HEK293T (cell line): ENCODE results near the gene STRIP1.
A peak's percentile ranks its signal among the peaks of the same experiment; 100 is the strongest.

Experiments used
- CTCF ChIA-PET: fragments of 350-600 bp; formaldehyde crosslinking; extraction: SDS; loops from one replicate; lab custom pipeline; 2021; ENCODE audit warnings: antibody characterized with exemption, inconsistent platforms; lab: Yijun Ruan, JAX
- POLR2A ChIA-PET: fragments of 350-600 bp; formaldehyde crosslinking; extraction: SDS; loops from one replicate; lab custom pipeline; 2020; ENCODE audit warnings: antibody characterized with exemption, inconsistent platforms; lab: Yijun Ruan, JAX
- DNase-seq: peaks from one replicate; pipeline ENCODE4 v3.0.0; 2012; ENCODE audit warnings: mixed read lengths; ENCODE audit errors: extremely low spot score
- ARNT ChIP-seq: fragments of 450-650 bp; IDR thresholded peaks from 2 replicates; pipeline ENCODE4 v1.6.1; 2017; ENCODE audit warnings: mild to moderate bottlenecking
- BHLHE40 ChIP-seq: fragments of 450-650 bp; IDR thresholded peaks from 2 replicates; pipeline ENCODE4 v1.6.1; 2016; ENCODE audit warnings: mild to moderate bottlenecking, moderate library complexity, borderline replicate concordance
- CTBP1 ChIP-seq: fragments of 450-650 bp; IDR thresholded peaks from 2 replicates; pipeline ENCODE4 v1.6.1; 2016; ENCODE audit warnings: borderline replicate concordance
- ELF4 ChIP-seq: fragments of 450-650 bp; IDR thresholded peaks from 2 replicates; pipeline ENCODE4 v1.6.1; 2017; ENCODE audit warnings: antibody characterized with exemption
- FOXA1 ChIP-seq: fragments of 450-650 bp; IDR thresholded peaks from 2 replicates; pipeline ENCODE4 v1.6.1; 2016; ENCODE audit warnings: mild to moderate bottlenecking
- FOXK2 ChIP-seq: fragments of 450-650 bp; IDR thresholded peaks from 2 replicates; pipeline ENCODE4 v1.6.1; 2016; ENCODE audit warnings: mild to moderate bottlenecking
- FOXM1 ChIP-seq: fragments of 450-650 bp; IDR thresholded peaks from 2 replicates; pipeline ENCODE4 v1.6.1; 2017; ENCODE audit warnings: mild to moderate bottlenecking, borderline replicate concordance
- HDGF ChIP-seq: fragments of 450-650 bp; IDR thresholded peaks from 2 replicates; pipeline ENCODE4 v1.6.1; 2017; ENCODE audit warnings: antibody characterized with exemption, borderline replicate concordance
- L3MBTL2 ChIP-seq: fragments of 450-650 bp; conservative IDR thresholded peaks from 2 replicates; pipeline ENCODE4 v1.6.1; 2016; ENCODE audit warnings: mild to moderate bottlenecking
- LEF1 ChIP-seq: fragments of 450-650 bp; IDR thresholded peaks from 2 replicates; pipeline ENCODE4 v1.6.1; 2017; ENCODE audit warnings: mild to moderate bottlenecking, borderline replicate concordance
- NFRKB ChIP-seq: fragments of 450-650 bp; IDR thresholded peaks from 2 replicates; pipeline ENCODE4 v1.6.1; 2016; ENCODE audit warnings: mild to moderate bottlenecking, moderate library complexity
- SP1 ChIP-seq: fragments of 450-650 bp; IDR thresholded peaks from 2 replicates; pipeline ENCODE4 v1.6.1; 2017
- SUZ12 ChIP-seq: fragments of 450-650 bp; IDR thresholded peaks from 2 replicates; pipeline ENCODE4 v1.6.1; 2016; ENCODE audit warnings: mild to moderate bottlenecking
- TARDBP ChIP-seq: fragments of 450-650 bp; IDR thresholded peaks from 2 replicates; pipeline ENCODE4 v1.6.1; 2016
- ZNF384 ChIP-seq: fragments of 450-650 bp; IDR thresholded peaks from 2 replicates; pipeline ENCODE4 v1.6.1; 2016
- TF ChIP-seq, protein P1 (sequence below): fragments of 450-650 bp; IDR thresholded peaks from 2 replicates; pipeline ENCODE4 v1.6.1; 2016

Gene STRIP1

DNA sequence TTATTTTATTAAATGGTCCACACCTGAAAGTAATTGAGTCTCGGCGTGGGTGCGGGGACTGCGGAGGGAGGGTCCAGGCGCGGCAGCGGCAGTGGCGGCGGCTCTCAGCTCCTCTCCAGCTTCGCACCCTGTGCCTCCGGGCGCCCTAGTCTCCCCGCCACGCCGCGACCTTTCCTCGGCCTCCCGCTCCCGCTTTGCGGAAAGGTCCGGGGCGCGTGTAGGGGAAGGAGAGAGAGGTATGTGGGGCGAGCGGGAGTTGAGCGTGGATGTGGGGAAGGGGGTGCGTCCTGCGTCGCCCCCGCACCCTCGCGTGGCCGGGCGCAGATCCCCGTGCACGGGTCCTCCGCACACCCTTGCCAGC lies 49.4 kb downstream of the STRIP1 start:
- no peak for DNase-seq
- TF ChIP-seq ARNT (no peak), SP1 (no peak), NFRKB (no peak), L3MBTL2 (no peak), HDGF (no peak), ZNF384 (no peak), FOXA1 (no peak), BHLHE40 (no peak), CTBP1 (no peak), FOXM1 (no peak), FOXK2 (no peak), SUZ12 (no peak), TARDBP (no peak), LEF1 (no peak), ELF4 (no peak)
- TF ChIP-seq, protein P1, sequence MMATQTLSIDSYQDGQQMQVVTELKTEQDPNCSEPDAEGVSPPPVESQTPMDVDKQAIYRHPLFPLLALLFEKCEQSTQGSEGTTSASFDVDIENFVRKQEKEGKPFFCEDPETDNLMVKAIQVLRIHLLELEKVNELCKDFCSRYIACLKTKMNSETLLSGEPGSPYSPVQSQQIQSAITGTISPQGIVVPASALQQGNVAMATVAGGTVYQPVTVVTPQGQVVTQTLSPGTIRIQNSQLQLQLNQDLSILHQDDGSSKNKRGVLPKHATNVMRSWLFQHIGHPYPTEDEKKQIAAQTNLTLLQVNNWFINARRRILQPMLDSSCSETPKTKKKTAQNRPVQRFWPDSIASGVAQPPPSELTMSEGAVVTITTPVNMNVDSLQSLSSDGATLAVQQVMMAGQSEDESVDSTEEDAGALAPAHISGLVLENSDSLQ: no peak
- ChIA-PET POLR2A (no interaction called here), CTCF (no interaction called here)

DNA sequence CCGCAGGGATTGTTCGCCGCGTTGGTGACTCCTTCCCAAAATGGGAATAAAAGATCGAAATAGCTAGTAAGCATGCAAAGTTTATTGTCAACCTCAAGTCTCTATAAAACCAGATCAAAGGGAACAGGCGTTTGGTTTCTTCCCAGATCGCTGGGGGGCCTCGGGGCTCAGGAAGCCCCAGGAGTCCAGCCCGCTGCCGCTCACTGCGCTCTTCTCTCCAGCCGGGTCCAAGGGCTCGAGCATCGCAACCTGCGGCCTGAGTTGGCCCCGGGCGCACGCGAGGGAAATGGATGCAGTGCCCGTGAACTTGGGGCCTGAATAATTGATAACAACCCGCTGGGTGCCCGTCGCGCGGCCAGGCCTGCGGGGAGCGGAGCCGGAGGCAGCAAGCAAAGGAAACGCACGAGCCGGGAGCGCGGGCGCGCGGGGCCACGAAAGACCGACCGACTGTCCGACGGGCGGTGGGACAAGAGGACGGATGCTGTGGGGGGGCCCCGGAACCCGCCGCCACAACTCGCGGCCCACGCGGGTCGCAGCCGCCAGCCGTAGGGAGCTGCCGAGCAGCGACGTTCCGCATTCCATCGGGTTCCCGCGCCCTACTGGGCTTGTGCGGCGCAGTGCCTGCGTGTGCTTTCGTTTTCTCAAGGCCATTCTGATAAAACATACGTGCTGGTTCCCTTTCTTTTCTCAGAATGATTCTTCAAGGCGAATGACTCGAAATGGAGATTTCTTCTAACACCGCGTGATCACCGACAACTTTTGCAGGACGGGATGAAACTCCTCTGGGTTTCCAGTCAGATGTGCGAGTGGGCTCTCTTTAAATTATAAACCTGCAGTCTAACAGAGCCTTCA lies 50.0 kb downstream of the STRIP1 start:
- ChIA-PET POLR2A (no interaction called here), CTCF (no interaction called here)
- no peak for DNase-seq

DNA sequence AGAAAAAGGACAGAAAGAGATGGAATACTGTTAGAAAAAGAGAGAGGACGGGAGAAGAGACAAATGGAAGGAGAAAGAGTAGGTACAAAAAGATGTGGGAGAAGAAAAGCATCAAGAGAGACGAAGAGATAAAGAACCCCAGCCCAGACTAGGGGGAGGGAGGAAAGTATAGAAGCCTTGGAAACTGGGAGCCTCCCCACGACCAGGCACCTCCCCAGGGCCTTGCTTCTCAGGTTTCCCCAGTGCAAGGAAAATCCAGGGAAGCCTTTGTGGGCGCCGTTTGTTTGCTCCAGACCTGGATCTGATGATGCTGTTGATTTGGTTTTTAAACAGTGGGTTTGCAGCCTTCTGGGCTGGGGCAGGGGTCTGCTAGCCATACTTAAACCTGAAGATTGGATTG lies 51.2 kb downstream of the STRIP1 start:
- no peak for DNase-seq
- ChIA-PET POLR2A (no interaction called here), CTCF (interaction anchor here (8.3 kb wide), 1 partner anchor 17 kb away, joined by 104 read pairs; no protein-coding TSS in a partner anchor)
- no peak for TF ChIP-seq ELF4
- no peak for TF ChIP-seq ZNF384
- TF ChIP-seq FOXK2: no peak
- no peak for TF ChIP-seq CTBP1
- no peak for TF ChIP-seq FOXM1
- no peak for TF ChIP-seq TARDBP
- no peak for TF ChIP-seq L3MBTL2
- TF ChIP-seq NFRKB: no peak
- no peak for TF ChIP-seq LEF1
- no peak for TF ChIP-seq SUZ12
- TF ChIP-seq ARNT: no peak

More for the DNA sequence above, 50.0 kb downstream of the STRIP1 start:
- TF ChIP-seq ZNF384: no peak
- no peak for TF ChIP-seq ELF4
- TF ChIP-seq CTBP1: no peak
- TF ChIP-seq FOXA1: no peak
- TF ChIP-seq SP1: no peak
- no peak for TF ChIP-seq BHLHE40
- TF ChIP-seq LEF1: no peak
- TF ChIP-seq L3MBTL2: no peak
- TF ChIP-seq FOXM1: no peak
- no peak for TF ChIP-seq FOXK2
- no peak for TF ChIP-seq ARNT
- no peak for TF ChIP-seq TARDBP
- TF ChIP-seq, protein P1: no peak
- TF ChIP-seq SUZ12: no peak
- TF ChIP-seq NFRKB: no peak
- TF ChIP-seq HDGF: no peak

DNA sequence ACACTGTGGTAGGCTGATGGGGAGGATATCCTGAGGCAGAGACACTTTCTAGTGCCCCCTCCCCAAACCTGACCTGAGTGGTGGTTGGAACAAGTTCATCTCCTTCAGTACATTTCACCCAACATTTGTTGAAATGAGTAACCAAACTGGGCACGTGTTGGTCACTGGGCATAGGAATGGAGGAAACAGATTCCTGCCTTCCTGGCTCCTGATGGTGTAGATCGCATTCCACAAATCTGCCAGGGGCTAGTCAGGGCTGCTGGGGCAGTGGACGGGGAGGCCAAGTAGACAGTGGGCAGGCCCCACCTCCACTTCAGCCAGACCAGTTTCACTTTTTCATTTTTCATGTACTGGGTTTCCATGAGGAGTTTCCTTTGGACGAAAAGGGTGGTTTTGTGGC lies 52.5 kb downstream of the STRIP1 start:
- CTCF ChIA-PET: interaction anchor here (0.6 to 8.3 kb wide), 5 partner anchors 16 to 373 kb away, joined by 3 to 104 read pairs (median 6); partner anchors contain the start of gene UBL4B
- POLR2A ChIA-PET: no interaction called here
- TF ChIP-seq ELF4: no peak
- TF ChIP-seq FOXK2: no peak
- TF ChIP-seq HDGF: no peak
- no peak for TF ChIP-seq TARDBP
- TF ChIP-seq ZNF384: no peak
- TF ChIP-seq, protein P1: no peak
- TF ChIP-seq FOXM1: no peak
- no peak for TF ChIP-seq SUZ12
- TF ChIP-seq BHLHE40: no peak
- no peak for TF ChIP-seq L3MBTL2
- TF ChIP-seq ARNT: no peak
- no peak for TF ChIP-seq SP1
- TF ChIP-seq FOXA1: no peak
- TF ChIP-seq LEF1: no peak
- TF ChIP-seq CTBP1: no peak
- no peak for TF ChIP-seq NFRKB
- DNase-seq: no peak

DNA sequence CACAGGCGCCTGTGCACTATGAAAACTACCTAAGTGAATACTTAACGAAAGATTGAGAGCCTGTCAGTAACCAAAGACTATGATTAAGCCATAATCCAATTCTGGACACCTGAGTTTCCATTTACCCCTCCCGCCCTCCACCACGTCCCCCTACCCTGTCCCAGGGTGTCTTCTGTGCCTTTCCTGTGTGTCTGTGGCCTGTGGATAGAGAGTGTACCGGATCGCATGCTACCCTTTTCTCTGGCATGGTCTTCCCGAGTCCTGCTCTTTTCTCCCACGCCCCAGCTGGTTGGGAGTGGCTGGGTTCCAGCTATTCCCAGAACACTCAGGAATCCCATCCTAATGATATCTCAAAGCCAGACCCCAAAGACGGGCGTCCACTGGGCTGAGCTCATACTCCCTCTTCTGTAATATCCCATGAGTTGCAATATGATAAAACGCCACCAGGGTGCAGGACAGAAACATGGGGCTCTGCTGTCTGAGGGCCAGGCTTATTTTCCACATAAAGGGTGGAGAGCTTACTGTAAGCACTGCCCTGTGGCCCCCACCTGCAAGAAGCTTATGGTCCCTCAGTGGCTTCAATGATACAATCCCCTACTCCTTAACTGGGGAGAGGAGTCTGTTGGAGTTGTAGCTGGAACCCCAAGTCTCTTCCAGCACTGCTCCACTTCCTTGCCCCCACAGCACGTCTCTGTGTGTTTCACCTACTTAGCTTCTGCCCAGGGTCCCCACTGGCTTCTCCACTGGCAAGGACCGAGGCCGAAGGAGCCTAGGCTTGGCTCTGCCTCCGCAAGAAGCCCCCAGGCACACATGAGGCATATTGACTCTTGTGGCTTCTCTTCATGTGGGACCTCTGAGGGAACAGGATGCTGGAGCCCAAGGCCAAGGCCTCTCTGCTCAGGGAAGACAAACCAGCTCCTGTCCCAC lies 53.7 kb downstream of the STRIP1 start:
- TF ChIP-seq BHLHE40 (no peak), ZNF384 (no peak), FOXM1 (no peak), LEF1 (no peak), SP1 (no peak), ELF4 (no peak), NFRKB (no peak), L3MBTL2 (no peak), ARNT (no peak), TARDBP (no peak), SUZ12 (no peak), FOXA1 (no peak), CTBP1 (no peak), FOXK2 (no peak)
- TF ChIP-seq, protein P1: no peak
- POLR2A ChIA-PET: interaction anchor here (0.9 to 1.2 kb wide), 3 partner anchors 12 to 17 kb away, joined by 3 to 4 read pairs (median 3); no protein-coding TSS in a partner anchor
- CTCF ChIA-PET: interaction anchor here (0.6 to 8.3 kb wide), 27 partner anchors 9 to 458 kb away, joined by 3 to 104 read pairs (median 5); partner anchors contain the start of gene UBL4B
- DNase-seq: peak; percentile 84
